Measurements from ENCODE around the gene PDGFD. TPM values are rescaled to one million over a fixed set of nuclear protein-coding genes. Genes with fewer than 3 reads are reported as not detected.

The PDGFD gene
- polyA plus RNA-seq, 3 donors from 2014 or later = 58.2 to 88.0 (median 70.8) TPM

DNA sequence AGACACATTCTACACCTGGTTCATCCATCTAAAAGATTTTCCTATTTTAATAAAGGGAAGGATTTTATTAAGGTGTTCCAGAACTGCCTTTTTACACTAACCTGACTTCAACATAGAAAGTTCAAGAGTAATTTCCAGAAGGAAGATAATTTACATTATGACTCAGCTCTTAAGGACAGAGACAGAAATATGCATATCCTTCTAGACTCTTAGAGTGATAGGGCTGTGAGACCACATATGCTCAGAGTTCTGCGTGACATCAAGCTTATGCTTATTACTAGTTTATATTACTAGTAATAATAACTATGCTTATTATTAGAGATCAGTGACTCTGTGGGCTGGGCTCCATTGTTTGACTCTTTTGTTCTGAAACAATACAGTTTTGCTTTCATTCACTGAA is 4.6 kb downstream of the PDGFD start:
- Mint-ChIP-seq H3K36me3 (peaks cover 4 to 8% (median 5%) of the 10 kb centered on the region in 3 donors), H3K4me3 (peak overlapping the region in 1 of 5 donors; percentile 9), H3K27me3 (ENCODE audit: low read depth in 3 of 3) (peaks cover 0 to 8% (median 5%) of the 10 kb centered on the region in 3 donors), H3K4me1 (peaks cover 79 to 88% of the 10 kb centered on the region in 2 donors), H3K9me3 (no peaks in the 10 kb centered on the region), H3K27ac (peak overlapping the region in 2 of 6 donors; percentile 17)
- no peak for DNase-seq

GRCh38 chr11:104155375-104155774 is 8.6 kb downstream of the PDGFD start:
- H3K4me3 Mint-ChIP-seq = peak overlapping the region in 1 of 5 donors; percentile 26
- no peak for DNase-seq
- H3K9me3 Mint-ChIP-seq = no peaks in the 10 kb centered on the region
- H3K4me1 Mint-ChIP-seq = peaks cover 85 to 94% of the 10 kb centered on the region in 2 donors
- H3K27ac Mint-ChIP-seq = peak overlapping the region in 2 of 6 donors; percentile 12 to 14
- H3K27me3 Mint-ChIP-seq (ENCODE audit: low read depth in 3 of 3) = peaks cover 0 to 2% (median 0%) of the 10 kb centered on the region in 3 donors
- H3K36me3 Mint-ChIP-seq = peaks cover 4 to 7% (median 5%) of the 10 kb centered on the region in 3 donors

DNA sequence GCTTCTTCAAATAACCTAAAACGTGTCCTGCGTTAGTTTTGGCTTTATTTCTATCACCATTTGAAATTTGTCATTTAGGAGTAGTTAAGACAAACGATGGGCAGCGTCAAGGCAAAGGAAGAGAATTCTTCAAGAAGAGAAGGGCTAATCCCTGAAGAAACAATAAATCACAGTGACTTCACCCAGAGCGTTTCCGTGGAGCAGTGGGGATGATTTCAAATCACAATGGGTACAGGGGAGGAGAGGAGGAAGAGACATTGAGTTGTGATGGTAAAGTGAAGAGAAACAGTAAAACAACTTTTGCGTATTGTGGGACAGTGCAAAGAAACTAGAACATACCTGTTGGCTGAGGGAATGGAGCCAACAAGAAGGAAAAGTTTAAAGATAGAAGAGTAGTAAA is 9.7 kb downstream of the PDGFD start:
- Mint-ChIP-seq H3K4me3 (peak overlapping the region in 3 of 5 donors; percentile 15 to 39 (median 31)), H3K27me3 (ENCODE audit: low read depth in 3 of 3) (peaks cover 0 to 2% (median 0%) of the 10 kb centered on the region in 3 donors), H3K27ac (peak overlapping the region in 5 of 6 donors; percentile 0 to 83 (median 26)), H3K4me1 (peaks cover 80 to 92% of the 10 kb centered on the region in 2 donors), H3K36me3 (peaks cover 4 to 8% (median 5%) of the 10 kb centered on the region in 3 donors), H3K9me3 (no peaks in the 10 kb centered on the region)
- no peak for DNase-seq

- peak; percentile 48 to 63 (median 54) for DNase-seq
- Mint-ChIP-seq H3K4me1 (peaks cover 76 to 96% of the 10 kb centered on the region in 2 donors), H3K9me3 (no peaks in the 10 kb centered on the region), H3K27ac (peak overlapping the region; percentile 81 to 91 (median 84)), H3K4me3 (peak overlapping the region; percentile 50 to 81 (median 75)), H3K27me3 (ENCODE audit: low read depth in 3 of 3) (peaks cover 0 to 2% (median 0%) of the 10 kb centered on the region in 3 donors), H3K36me3 (peaks cover under 1 to 7% (median 1%) of the 10 kb centered on the region in 3 donors)
These were observed 10.9 kb downstream of the PDGFD start for GRCh38 chr11:104152941-104153505.

- peaks cover 0 to 6% (median 0%) of the 10 kb centered on the region in 3 donors for H3K36me3 Mint-ChIP-seq
- peak overlapping the region; percentile 2 to 81 (median 75) for H3K4me3 Mint-ChIP-seq
- H3K27ac Mint-ChIP-seq = peak overlapping the region; percentile 53 to 88 (median 82)
- no peaks in the 10 kb centered on the region for H3K9me3 Mint-ChIP-seq
- no peak for DNase-seq
- peaks cover 76 to 96% of the 10 kb centered on the region in 2 donors for H3K4me1 Mint-ChIP-seq
- peaks cover 0 to 2% (median 1%) of the 10 kb centered on the region in 3 donors for H3K27me3 Mint-ChIP-seq (ENCODE audit: low read depth in 3 of 3)
These were observed 12.3 kb downstream of the PDGFD start for GRCh38 chr11:104151404-104152204.

- DNase-seq = no peak
- Mint-ChIP-seq H3K4me3 (no peak overlapping the region), H3K9me3 (no peaks in the 10 kb centered on the region), H3K36me3 (peaks cover 0 to 6% (median 3%) of the 10 kb centered on the region in 3 donors), H3K27me3 (ENCODE audit: low read depth in 3 of 3) (peaks cover 0 to 2% (median 0%) of the 10 kb centered on the region in 3 donors), H3K4me1 (peaks cover 62 to 85% of the 10 kb centered on the region in 2 donors), H3K27ac (no peak overlapping the region)
These were observed 15.2 kb downstream of the PDGFD start for GRCh38 chr11:104148706-104149105.

DNA sequence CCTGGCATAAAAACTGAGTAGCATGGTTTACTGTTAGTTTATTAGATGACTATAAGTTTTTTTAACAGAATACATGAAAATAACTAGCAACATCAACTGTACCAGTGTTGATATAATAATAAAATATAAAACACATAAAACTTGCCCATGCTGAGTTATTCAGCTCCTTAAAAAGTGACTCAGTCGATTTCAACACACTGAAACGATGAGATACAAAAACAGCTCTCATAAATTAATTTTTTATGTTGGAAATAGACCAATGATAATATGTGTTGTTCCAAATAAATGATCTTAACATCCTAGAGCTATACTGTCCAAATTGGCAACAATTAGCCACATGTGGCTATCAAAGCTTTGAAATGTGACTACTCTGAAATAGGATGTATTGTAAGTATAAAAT is 15.9 kb downstream of the PDGFD start:
- H3K27ac Mint-ChIP-seq = no peak overlapping the region
- H3K4me1 Mint-ChIP-seq = peaks cover 56 to 85% of the 10 kb centered on the region in 2 donors
- DNase-seq = no peak
- peaks cover 0 to 6% (median 3%) of the 10 kb centered on the region in 3 donors for H3K36me3 Mint-ChIP-seq
- H3K9me3 Mint-ChIP-seq = no peaks in the 10 kb centered on the region
- no peak overlapping the region for H3K4me3 Mint-ChIP-seq
- H3K27me3 Mint-ChIP-seq (ENCODE audit: low read depth in 3 of 3) = peaks cover 0 to 2% (median 0%) of the 10 kb centered on the region in 3 donors

DNA sequence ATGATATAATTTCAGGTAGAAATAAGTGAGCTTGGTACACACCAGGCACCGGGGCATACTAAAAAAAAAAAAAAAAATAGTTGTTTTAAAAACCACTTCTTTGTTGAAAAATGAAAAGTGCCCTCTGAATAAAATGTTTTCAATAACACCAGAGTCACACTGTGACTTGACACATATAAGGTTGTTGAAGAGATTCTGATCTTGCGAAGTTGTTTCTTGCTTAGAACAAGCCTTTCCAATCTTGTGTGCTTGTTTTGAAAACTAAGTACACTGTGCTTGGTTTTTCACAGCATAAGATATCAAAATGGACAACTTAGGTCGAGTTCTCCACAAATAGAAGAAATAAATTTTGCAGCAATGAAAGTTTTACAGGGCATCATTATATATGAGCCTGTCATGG is 17.0 kb downstream of the PDGFD start:
- Mint-ChIP-seq H3K4me1 (peaks cover 44 to 77% of the 10 kb centered on the region in 2 donors), H3K9me3 (no peaks in the 10 kb centered on the region), H3K27ac (peak overlapping the region in 5 of 6 donors; percentile 44 to 87 (median 75)), H3K4me3 (peak overlapping the region in 4 of 5 donors; percentile 1 to 60 (median 34)), H3K27me3 (ENCODE audit: low read depth in 3 of 3) (peaks cover 0 to 2% (median 0%) of the 10 kb centered on the region in 3 donors), H3K36me3 (peaks cover 0 to 6% (median 3%) of the 10 kb centered on the region in 3 donors)
- no peak for DNase-seq

GRCh38 chr11:104146421-104146820 is 17.5 kb downstream of the PDGFD start:
- Mint-ChIP-seq H3K4me3 (peak overlapping the region in 3 of 5 donors; percentile 11 to 28 (median 15)), H3K27me3 (ENCODE audit: low read depth in 3 of 3) (peaks cover 0 to 2% (median 0%) of the 10 kb centered on the region in 3 donors), H3K9me3 (no peaks in the 10 kb centered on the region), H3K36me3 (peaks cover 0 to 6% (median 3%) of the 10 kb centered on the region in 3 donors), H3K4me1 (peaks cover 40 to 71% of the 10 kb centered on the region in 2 donors), H3K27ac (peak overlapping the region in 4 of 6 donors; percentile 12 to 87 (median 53))
- no peak for DNase-seq

DNA sequence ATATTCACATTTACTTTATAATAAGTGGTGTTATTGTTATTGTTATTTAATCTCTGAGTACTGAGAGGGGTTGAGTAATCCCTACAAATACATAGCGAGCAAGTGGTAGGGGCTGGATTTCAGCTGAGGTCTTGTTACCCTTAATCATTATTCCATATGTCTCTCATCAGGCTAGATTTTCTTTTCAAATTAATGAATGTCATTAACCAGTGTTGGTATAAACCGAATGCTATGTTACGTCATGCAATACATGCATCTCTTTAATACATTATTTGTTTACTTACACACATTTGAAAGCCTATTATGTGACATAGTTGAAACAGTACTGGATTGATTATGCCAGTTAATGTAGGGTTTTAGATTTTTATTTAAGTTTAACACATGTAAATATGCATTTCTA is 18.9 kb downstream of the PDGFD start:
- Mint-ChIP-seq H3K27me3 (ENCODE audit: low read depth in 3 of 3) (peaks cover 0 to 2% (median 0%) of the 10 kb centered on the region in 3 donors), H3K4me1 (peaks cover 40 to 72% of the 10 kb centered on the region in 2 donors), H3K36me3 (peaks cover 0 to 3% (median 3%) of the 10 kb centered on the region in 3 donors), H3K4me3 (no peak overlapping the region), H3K9me3 (no peaks in the 10 kb centered on the region), H3K27ac (no peak overlapping the region)
- DNase-seq = no peak

GRCh38 chr11:104142698-104143097 is 21.2 kb downstream of the PDGFD start:
- no peak overlapping the region for H3K27ac Mint-ChIP-seq
- no peaks in the 10 kb centered on the region for H3K9me3 Mint-ChIP-seq
- H3K36me3 Mint-ChIP-seq = peaks cover 0 to 4% (median 3%) of the 10 kb centered on the region in 3 donors
- H3K4me1 Mint-ChIP-seq = peaks cover 35 to 60% of the 10 kb centered on the region in 2 donors
- DNase-seq = no peak
- H3K4me3 Mint-ChIP-seq = no peak overlapping the region
- peaks cover 0 to 2% (median 0%) of the 10 kb centered on the region in 3 donors for H3K27me3 Mint-ChIP-seq (ENCODE audit: low read depth in 3 of 3)

- H3K4me3 Mint-ChIP-seq = no peak overlapping the region
- H3K4me1 Mint-ChIP-seq = peaks cover 54 to 79% of the 10 kb centered on the region in 2 donors
- no peaks in the 10 kb centered on the region for H3K9me3 Mint-ChIP-seq
- DNase-seq = no peak
- peaks cover 0 to 4% (median 0%) of the 10 kb centered on the region in 3 donors for H3K36me3 Mint-ChIP-seq
- no peak overlapping the region for H3K27ac Mint-ChIP-seq
- no peaks in the 10 kb centered on the region for H3K27me3 Mint-ChIP-seq (ENCODE audit: low read depth in 3 of 3)
These were observed 27.1 kb downstream of the PDGFD start for GRCh38 chr11:104136861-104137260.

- no peak for DNase-seq
- Mint-ChIP-seq H3K4me3 (no peak overlapping the region), H3K4me1 (peaks cover 58 to 86% of the 10 kb centered on the region in 2 donors), H3K9me3 (no peaks in the 10 kb centered on the region), H3K36me3 (peaks cover 0 to 4% (median 0%) of the 10 kb centered on the region in 3 donors), H3K27ac (peak overlapping the region in 2 of 6 donors; percentile 1 to 32), H3K27me3 (ENCODE audit: low read depth in 3 of 3) (no peaks in the 10 kb centered on the region)
These were observed 29.2 kb downstream of the PDGFD start for GRCh38 chr11:104134745-104135144.

DNA sequence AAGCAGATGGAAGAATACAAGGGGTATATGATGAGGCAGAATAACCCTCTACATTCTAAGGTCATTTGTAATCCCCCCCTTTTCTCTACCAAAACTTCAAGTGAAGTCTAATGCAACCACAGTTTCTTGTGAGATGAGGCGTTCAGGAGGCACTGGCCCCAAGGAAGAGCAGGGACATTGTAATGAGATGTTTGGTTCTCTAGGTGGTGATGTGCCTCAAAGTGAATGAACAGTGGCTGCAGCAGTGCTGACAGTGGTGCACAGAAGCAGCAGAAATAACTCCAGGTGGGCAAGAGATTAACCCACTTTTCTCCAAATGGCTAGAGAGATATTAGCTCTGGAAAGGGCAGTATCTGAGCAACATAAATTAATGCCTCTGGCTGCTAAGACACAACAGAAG is 33.8 kb downstream of the PDGFD start:
- peak overlapping the region in 2 of 6 donors; percentile 7 to 54 for H3K27ac Mint-ChIP-seq

More for the DNA sequence above, 33.8 kb downstream of the PDGFD start:
- H3K4me3 Mint-ChIP-seq = no peak overlapping the region
- H3K9me3 Mint-ChIP-seq = no peaks in the 10 kb centered on the region
- H3K27me3 Mint-ChIP-seq (ENCODE audit: low read depth in 3 of 3) = no peaks in the 10 kb centered on the region
- H3K4me1 Mint-ChIP-seq = peaks cover 77 to 98% of the 10 kb centered on the region in 2 donors
- no peaks in the 10 kb centered on the region for H3K36me3 Mint-ChIP-seq
- DNase-seq = no peak

Data from immature natural killer cell (primary cell).